Neuron (in vitro differentiated cells): Measurements from ENCODE around the gene HMGA1.

Source experiments
- H2AFZ ChIP-seq: one replicate; pipeline ENCODE4 v1.6.1; 2013; ENCODE audit warnings: low read depth, mild to moderate bottlenecking, inconsistent platforms, low read length, moderate library complexity
- H3K27me3 ChIP-seq: one replicate; pipeline ENCODE4 v1.6.1; 2013; ENCODE audit warnings: low read length; ENCODE audit not compliant: insufficient read depth
- H3K36me3 ChIP-seq: one replicate; pipeline ENCODE4 v1.6.1; 2013; ENCODE audit warnings: low read length; ENCODE audit not compliant: insufficient read depth
- H3K4me1 ChIP-seq: one replicate; pipeline ENCODE4 v1.6.1; 2013; ENCODE audit warnings: low read length; ENCODE audit not compliant: insufficient read depth
- H3K4me3 ChIP-seq: 2 replicates; pipeline ENCODE4 v1.5.1; 2013; ENCODE audit warnings: mild to moderate bottlenecking, low read length, moderate library complexity
- H3K9me3 ChIP-seq: one replicate; pipeline ENCODE4 v1.6.1; 2013; ENCODE audit warnings: low read length

HMGA1 gene

GRCh38 chr6:34229877-34230276 is 6.8 kb upstream of the HMGA1 start:
- Histone ChIP-seq H3K4me1 (peaks cover 3% of the 10 kb centered on the region), H3K4me3 (no peak overlapping the region), H3K9me3 (no peaks in the 10 kb centered on the region), H3K27me3 (no peaks in the 10 kb centered on the region), H3K36me3 (no peaks in the 10 kb centered on the region), H2AFZ (no peak overlapping the region)

DNA sequence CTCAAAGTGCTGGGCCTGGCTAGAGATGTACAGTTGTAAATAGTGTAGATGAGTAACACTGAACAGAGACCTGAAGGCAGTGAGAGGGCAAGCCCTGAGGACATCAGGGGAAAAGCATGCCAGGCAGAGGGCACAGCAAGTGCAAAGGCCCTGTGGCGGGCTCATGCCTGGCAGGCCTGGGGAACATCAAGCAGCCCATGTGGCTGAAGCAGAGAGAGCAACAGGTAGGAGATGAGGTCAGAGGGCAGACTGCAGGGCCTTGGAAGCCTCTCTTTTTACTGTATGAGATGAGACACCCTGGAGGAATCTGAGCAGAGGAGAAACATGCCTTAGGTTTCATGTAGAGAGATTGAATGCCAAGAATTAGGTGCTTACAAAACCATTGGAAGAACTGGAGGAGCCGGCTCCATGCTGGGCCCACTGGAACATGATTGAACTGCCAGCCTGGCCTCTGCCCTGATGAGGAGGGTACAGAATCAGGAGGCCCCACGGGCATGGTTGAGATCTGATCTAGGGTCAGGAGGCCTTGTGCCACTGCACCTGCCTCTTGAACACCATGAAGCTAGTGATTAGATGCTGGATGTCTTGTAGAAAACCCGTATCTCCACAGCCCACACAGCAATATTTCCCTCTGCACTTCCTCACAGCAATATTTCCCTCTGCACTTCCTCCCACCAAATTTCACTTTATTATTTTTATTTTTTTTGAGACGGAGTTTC is 5.9 kb upstream of the HMGA1 start:
- Histone ChIP-seq H2AFZ (no peak overlapping the region), H3K27me3 (no peaks in the 10 kb centered on the region), H3K4me1 (peaks cover 3% of the 10 kb centered on the region), H3K36me3 (no peaks in the 10 kb centered on the region), H3K4me3 (no peak overlapping the region), H3K9me3 (no peaks in the 10 kb centered on the region)

- H3K4me3 ChIP-seq: no peak overlapping the region
- no peaks in the 10 kb centered on the region for H3K9me3 ChIP-seq
Measured at GRCh38 chr6:34231566-34232336, 4.9 kb upstream of the HMGA1 start.

GRCh38 chr6:34232901-34233300 is 3.8 kb upstream of the HMGA1 start:
- no peak overlapping the region for H2AFZ ChIP-seq
- H3K27me3 ChIP-seq: no peaks in the 10 kb centered on the region
- H3K4me3 ChIP-seq: no peak overlapping the region

More at GRCh38 chr6:34231566-34232336, 4.9 kb upstream of the HMGA1 start:
- H3K36me3 ChIP-seq: no peaks in the 10 kb centered on the region
- H3K27me3 ChIP-seq: no peaks in the 10 kb centered on the region
- H2AFZ ChIP-seq: no peak overlapping the region
- H3K4me1 ChIP-seq: peaks cover 3% of the 10 kb centered on the region

DNA sequence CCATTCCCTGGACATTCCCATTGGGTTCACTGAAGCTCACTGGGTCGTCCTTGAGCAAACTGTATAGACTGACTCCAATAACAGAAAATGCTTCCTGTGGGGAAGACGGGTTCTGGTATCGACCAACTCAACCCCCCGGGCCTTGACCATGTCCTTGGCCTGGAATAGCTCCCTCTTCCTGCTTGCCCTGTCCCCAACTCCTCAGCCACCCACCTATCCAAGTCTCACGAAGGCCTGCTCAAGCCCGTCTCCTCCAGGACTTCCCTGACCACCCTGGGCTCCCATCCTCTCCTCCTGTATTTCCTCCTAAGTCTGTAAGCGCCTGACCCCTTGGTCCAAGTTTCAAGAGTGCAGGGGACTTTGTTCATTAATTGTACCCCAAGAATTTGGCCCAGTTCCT is 2.8 kb upstream of the HMGA1 start:
- no peak overlapping the region for H3K4me3 ChIP-seq

More at GRCh38 chr6:34232901-34233300, 3.8 kb upstream of the HMGA1 start:
- Histone ChIP-seq H3K36me3 (no peaks in the 10 kb centered on the region), H3K9me3 (no peaks in the 10 kb centered on the region), H3K4me1 (no peaks in the 10 kb centered on the region)

DNA sequence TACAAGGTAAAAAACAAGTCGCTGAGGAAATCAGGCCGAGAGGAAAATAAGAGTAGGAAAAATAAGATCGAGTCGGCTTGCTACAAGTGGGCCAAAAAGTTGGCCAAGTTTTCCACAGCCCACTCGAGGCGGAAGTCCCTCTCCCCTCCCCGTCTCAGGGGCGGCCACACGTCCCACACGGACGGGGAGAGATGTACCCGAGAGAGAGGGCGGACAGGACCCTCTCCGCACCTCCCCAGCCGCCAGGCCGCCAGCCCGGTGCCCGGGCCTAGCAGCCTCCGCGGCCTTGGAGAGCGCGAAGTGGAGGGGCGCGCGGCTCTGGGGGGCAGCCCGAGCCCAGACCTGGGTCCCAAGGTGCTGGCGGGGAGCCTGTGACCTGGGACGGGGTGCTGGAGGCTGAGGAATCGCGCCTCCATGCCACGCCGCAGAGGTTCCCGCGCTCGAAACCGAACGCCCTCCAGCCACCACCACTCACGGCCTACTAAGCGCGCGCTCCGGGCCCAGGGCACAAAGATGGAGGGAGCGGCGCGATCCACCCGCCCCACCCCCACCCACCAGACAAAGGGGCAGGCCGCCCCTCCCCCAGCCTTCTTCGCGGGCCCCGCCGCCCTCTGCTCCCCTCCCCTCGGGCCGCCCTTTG is 1.9 kb upstream of the HMGA1 start:
- H2AFZ ChIP-seq: no peak overlapping the region
- H3K4me3 ChIP-seq: no peak overlapping the region
- no peaks in the 10 kb centered on the region for H3K36me3 ChIP-seq
- no peaks in the 10 kb centered on the region for H3K27me3 ChIP-seq
- peaks cover 8% of the 10 kb centered on the region for H3K4me1 ChIP-seq
- no peaks in the 10 kb centered on the region for H3K9me3 ChIP-seq

More for the DNA sequence above, 2.8 kb upstream of the HMGA1 start:
- Histone ChIP-seq H3K27me3 (no peaks in the 10 kb centered on the region), H3K4me1 (peaks cover 6% of the 10 kb centered on the region), H3K9me3 (no peaks in the 10 kb centered on the region), H2AFZ (no peak overlapping the region), H3K36me3 (no peaks in the 10 kb centered on the region)

GRCh38 chr6:34235307-34236130 is 1.2 kb upstream of the HMGA1 start:
- peaks cover 8% of the 10 kb centered on the region for H3K4me1 ChIP-seq
- H2AFZ ChIP-seq: no peak overlapping the region

DNA sequence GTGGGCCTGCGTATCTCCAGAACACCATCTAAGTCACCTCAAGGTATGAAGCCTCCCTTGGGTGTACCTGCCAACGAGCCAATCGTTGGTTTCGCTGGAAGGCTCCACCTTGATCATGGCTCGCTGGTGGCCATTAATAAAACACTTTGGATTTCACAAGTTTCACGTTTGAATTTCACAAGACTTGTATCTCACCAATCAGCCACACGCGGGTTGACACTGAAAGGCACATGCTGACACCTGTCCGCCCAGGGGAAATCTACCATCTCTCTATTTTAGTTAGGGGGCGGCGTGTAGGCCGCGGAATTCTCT is 586 bp upstream of the HMGA1 start:
- no peaks in the 10 kb centered on the region for H3K9me3 ChIP-seq
- peak overlapping the region; percentile 84 for H3K4me3 ChIP-seq
- peaks cover 8% of the 10 kb centered on the region for H3K4me1 ChIP-seq
- peaks cover 8% of the 10 kb centered on the region for H3K36me3 ChIP-seq
- H2AFZ ChIP-seq: no peak overlapping the region
- H3K27me3 ChIP-seq: no peaks in the 10 kb centered on the region

More at GRCh38 chr6:34235307-34236130, 1.2 kb upstream of the HMGA1 start:
- Histone ChIP-seq H3K36me3 (peaks cover 5% of the 10 kb centered on the region), H3K4me3 (peak overlapping the region; percentile 84), H3K27me3 (no peaks in the 10 kb centered on the region), H3K9me3 (no peaks in the 10 kb centered on the region)

DNA sequence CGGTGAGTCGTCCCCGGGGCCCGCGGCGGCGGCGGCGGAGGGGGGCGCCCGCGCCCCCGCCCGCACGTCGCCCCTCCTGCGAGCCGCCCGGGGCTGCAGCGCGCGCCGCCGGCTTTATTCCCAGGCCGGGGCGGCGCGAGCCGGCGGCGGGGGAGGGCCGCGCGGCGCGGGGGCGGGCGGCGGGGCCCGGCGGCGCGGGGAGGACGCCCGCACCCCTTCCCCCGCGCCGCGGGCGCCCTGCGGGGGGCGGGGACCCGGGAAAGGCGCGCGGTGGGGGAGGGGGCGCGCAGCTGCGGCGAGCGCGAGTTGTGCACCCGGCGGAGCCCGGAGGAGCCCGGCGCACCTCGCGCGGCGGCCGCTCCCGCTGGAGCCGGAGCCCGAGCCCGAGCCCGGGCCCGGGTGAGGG is 646 bp downstream of the HMGA1 start:
- Histone ChIP-seq H2AFZ (peak overlapping the region; percentile 73), H3K27me3 (no peaks in the 10 kb centered on the region), H3K4me3 (peak overlapping the region; percentile 84), H3K36me3 (peaks cover 19% of the 10 kb centered on the region), H3K4me1 (peaks cover 8% of the 10 kb centered on the region), H3K9me3 (no peaks in the 10 kb centered on the region)

DNA sequence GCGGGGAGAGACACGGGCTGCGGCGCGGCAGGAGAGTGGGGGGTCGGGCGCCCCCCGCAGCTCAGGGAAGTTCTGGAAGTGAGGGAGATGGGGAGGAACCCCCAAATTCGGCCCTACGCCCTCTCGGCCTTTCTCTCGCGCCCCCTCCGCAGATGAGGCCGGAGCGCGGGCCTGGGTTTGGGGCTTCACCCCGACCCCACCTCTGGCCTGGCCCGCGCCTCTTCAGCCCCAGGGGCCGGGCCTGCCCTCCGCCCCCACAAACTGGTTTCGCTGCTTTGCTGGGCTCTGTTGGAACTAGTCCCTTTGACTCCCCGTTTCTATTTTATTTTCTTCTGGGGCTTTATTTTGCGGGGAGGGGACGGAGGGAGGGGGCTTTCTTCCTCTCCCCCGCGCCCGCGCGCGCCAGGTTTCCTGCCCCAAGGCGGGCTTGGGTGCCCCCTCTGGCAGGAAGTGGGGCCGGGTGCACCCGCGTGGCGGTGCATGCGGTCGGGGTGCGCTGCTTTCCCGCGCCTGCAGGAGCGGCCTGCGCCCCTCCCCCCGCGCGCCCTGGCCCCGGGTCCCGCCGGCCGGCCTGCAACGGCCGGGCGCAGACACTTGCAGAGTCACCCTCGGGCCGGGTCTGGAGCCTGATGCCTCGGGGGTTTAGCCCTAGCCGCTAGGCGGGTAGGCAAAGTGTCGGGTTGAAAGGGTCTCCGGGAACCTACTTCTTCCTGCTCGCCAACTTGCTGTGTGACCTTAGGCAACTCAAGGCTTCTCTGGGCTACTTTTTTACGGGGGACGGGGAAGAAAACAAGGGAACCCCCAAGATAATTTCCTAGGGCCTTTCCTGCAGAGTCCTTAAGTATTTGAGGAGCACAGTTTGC is 1.3 kb downstream of the HMGA1 start:
- H3K9me3 ChIP-seq: no peaks in the 10 kb centered on the region
- peaks cover 22% of the 10 kb centered on the region for H3K36me3 ChIP-seq
- H3K27me3 ChIP-seq: no peaks in the 10 kb centered on the region
- H3K4me1 ChIP-seq: peaks cover 8% of the 10 kb centered on the region
- peak overlapping the region; percentile 73 for H2AFZ ChIP-seq
- peak overlapping the region; percentile 84 for H3K4me3 ChIP-seq

- Histone ChIP-seq H3K36me3 (peaks cover 27% of the 10 kb centered on the region), H3K27me3 (no peaks in the 10 kb centered on the region), H3K4me3 (peak overlapping the region; percentile 84), H3K9me3 (no peaks in the 10 kb centered on the region), H2AFZ (peak overlapping the region; percentile 73), H3K4me1 (peaks cover 8% of the 10 kb centered on the region)
Measured at GRCh38 chr6:34238585-34239499, 2.2 kb downstream of the HMGA1 start.
